AG09309 (cell line): ENCODE data around the gene GPR161.

Source experiments
- DNase-seq: peaks from one replicate; pipeline ENCODE4 v3.0.0-alpha.2; 2010; ENCODE audit warnings: low read depth
- H3K4me3 ChIP-seq: 2 replicates; pipeline ENCODE4 v1.5.1; 2011; ENCODE audit warnings: mild to moderate bottlenecking, low read depth, low read length, moderate library complexity; ENCODE audit not compliant: control insufficient read depth
- TF ChIP-seq, protein P1 (sequence below): IDR thresholded peaks from 2 replicates; pipeline ENCODE4 v1.5.1; 2011; ENCODE audit warnings: mild to moderate bottlenecking, low read depth, low read length, inconsistent platforms; ENCODE audit not compliant: insufficient read depth, control insufficient read depth; ENCODE audit errors: missing control alignments

Gene GPR161

DNA sequence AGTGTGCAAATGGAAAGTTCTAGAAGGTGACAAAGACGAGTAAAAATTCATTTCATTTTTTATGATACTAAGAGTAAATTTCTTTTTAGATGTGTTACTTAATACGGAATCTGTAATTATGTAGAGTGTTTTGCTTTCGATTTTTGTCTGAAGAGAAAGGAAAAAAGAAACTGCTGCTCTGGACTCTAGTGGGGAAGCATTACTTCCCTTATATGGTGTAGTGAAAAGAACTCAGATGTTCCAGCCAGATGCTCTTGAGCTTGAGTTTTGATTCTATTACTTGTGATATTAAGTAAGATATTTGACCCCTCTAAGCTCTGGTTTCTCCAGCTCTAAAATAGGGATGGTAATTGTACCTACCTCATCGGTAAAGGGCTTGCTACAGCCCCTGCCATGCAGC, 12.2 kb upstream of the GPR161 start:
- DNase-seq = no peak

DNA sequence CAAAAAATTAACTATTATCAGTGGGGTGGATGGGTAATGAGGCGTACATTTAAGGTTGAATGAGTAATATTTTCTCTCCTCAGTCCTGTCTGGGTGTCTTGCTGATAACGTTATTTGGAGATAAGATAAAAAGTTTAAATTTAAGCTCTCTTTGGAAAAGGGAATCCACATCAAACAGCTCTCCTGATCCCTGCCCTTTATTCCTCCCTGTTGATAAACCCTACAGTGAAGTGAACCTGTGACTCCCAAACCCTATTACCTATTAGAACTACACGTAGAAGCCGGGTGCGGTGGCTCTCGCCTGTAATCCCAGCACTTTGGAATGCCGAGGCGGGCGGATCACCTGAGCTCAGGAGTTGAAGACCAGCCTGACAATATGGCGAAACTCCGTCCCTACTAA, 9.9 kb upstream of the GPR161 start:
- TF ChIP-seq, protein P1, sequence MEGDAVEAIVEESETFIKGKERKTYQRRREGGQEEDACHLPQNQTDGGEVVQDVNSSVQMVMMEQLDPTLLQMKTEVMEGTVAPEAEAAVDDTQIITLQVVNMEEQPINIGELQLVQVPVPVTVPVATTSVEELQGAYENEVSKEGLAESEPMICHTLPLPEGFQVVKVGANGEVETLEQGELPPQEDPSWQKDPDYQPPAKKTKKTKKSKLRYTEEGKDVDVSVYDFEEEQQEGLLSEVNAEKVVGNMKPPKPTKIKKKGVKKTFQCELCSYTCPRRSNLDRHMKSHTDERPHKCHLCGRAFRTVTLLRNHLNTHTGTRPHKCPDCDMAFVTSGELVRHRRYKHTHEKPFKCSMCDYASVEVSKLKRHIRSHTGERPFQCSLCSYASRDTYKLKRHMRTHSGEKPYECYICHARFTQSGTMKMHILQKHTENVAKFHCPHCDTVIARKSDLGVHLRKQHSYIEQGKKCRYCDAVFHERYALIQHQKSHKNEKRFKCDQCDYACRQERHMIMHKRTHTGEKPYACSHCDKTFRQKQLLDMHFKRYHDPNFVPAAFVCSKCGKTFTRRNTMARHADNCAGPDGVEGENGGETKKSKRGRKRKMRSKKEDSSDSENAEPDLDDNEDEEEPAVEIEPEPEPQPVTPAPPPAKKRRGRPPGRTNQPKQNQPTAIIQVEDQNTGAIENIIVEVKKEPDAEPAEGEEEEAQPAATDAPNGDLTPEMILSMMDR = no peak
- no peak for DNase-seq
- no peak overlapping the region for H3K4me3 ChIP-seq

More for the DNA sequence above, 12.2 kb upstream of the GPR161 start:
- TF ChIP-seq, protein P1 = no peak
- H3K4me3 ChIP-seq = no peak overlapping the region

DNA sequence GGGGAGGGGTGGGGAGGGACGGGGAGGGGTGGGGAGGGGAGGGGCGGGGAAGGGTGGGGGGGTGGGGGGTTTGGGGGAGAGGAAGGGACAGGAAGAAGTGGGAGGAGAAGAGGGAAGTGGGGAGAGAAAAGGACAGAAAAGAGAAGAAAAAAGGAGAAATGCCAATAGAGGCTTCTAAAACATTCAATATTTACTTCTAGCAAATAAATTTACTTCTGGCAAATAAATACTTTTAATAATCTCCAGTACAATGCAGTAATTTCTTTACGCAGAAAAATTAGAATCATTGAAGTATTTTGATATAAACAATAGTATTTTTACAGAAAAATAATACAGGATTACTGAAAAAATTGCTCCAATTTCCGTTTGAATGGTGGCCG, 9.4 kb upstream of the GPR161 start:
- no peak for DNase-seq
- H3K4me3 ChIP-seq = no peak overlapping the region
- TF ChIP-seq, protein P1 = no peak

DNA sequence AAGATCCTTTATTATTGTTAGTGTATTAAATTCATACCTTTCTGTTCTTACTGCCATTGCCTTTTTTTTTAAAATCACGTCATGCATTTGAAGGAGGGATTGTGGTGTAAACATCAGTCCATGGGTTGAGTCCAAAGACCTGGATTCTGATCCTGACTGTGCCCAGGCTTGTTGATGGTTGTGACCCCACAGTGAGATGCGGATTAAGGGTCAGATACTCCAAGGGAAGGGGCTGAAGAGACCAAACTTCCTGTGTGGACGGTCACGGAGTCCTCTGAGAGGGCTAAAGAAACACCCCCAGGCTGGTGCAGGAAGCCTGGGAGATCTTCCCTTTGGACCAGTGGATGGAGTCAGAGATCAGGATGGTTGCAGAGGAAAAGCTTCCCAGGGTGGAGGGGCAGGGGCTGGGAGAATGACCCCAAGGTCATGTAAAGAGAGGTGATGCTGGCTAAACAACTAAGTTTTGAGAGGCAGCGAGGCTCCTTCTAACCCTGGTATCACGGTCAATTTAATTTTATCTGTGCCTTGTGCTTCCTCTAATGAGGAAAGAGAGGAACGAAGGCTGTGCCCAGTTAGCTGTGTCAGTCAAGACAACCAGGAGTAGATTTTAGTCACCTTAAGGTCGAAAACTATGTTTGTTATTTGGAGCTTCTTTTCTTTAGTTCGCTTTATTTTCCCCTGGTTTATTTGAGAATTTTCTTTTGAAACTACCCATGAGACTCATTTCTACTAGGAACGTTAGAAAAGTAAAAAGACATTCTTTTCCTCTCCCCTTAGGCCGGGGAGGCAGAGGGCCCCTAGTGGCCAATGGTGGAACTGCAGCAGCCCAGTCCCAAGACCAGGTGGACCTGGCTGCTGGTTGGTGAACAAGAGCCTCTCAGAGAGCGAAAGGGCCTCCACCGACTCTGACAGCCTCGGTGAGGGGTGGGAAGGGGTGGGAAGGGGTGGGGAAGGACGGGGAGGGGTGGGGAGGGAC, 8.7 kb upstream of the GPR161 start:
- TF ChIP-seq, protein P1 = peak; percentile 99
- H3K4me3 ChIP-seq = no peak overlapping the region
- peak; percentile 45 for DNase-seq

DNA sequence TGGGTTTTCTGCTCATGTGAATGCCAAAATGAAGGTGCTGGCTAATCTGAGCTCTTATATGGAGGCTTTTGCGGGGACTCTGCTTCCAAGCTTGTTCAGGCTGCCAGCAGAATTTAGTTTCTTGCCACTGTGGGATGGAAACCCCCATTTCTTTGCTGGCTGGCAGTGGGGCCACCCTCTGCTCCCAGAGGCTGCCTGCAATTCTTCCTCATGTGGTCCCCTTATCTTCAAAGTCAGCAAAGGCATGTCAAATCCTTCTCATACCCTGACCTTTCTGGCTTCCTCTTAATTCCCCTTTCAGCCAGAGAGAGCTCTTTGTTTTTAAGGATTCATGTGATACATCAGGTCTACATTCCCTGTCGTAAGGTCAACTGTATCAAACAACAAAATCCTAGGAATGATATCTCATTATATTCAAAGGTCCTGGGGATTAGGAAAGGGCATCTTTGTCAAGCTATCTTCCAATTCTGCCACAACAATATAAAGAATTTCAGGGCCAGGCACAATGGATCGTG, 5.2 kb upstream of the GPR161 start:
- DNase-seq = no peak
- H3K4me3 ChIP-seq = no peak overlapping the region
- TF ChIP-seq, protein P1 = no peak

DNA sequence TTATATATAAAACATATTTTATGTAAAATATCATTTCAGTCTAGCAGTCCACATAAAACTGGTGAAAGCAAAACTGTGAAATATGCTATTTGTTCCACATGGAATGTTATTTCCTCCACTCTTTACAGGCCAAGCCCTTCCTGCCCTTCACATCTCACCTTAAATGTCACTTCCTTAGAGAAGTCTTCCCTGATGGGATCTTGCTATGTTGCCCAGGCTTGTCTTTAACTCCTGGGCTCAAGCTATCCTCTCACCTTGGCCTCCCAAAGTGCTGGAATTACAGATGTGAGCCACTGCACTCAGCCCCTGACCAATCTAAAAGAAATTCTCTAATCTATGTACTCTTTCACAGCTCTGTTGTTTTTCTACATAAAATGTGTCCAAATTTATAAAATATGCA, 2.3 kb upstream of the GPR161 start:
- no peak for DNase-seq
- no peak overlapping the region for H3K4me3 ChIP-seq
- TF ChIP-seq, protein P1 = no peak

DNA sequence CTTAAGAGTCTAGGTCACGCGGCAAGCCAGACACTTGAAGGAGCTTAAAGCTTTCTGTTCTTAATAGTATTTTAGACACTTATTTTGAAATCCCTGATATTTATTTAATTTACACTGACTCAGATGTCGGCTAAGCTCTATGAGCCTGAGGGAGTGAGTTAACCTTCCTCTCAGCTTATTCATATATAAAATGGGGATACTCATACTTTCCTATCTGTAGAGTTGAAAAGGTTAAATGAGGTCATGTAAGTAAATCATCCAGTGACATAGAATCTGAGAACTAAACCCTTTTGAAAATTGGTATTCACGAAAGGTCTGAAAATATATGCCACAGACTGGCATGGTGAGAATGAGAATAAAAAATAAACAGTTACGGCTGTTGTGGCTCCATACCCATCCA, 1.4 kb upstream of the GPR161 start:
- H3K4me3 ChIP-seq = no peak overlapping the region
- TF ChIP-seq, protein P1 = no peak

More for the DNA sequence above, 1.4 kb upstream of the GPR161 start:
- no peak for DNase-seq
